ENCODE measurements around the gene AIFM3.

Gene AIFM3

DNA sequence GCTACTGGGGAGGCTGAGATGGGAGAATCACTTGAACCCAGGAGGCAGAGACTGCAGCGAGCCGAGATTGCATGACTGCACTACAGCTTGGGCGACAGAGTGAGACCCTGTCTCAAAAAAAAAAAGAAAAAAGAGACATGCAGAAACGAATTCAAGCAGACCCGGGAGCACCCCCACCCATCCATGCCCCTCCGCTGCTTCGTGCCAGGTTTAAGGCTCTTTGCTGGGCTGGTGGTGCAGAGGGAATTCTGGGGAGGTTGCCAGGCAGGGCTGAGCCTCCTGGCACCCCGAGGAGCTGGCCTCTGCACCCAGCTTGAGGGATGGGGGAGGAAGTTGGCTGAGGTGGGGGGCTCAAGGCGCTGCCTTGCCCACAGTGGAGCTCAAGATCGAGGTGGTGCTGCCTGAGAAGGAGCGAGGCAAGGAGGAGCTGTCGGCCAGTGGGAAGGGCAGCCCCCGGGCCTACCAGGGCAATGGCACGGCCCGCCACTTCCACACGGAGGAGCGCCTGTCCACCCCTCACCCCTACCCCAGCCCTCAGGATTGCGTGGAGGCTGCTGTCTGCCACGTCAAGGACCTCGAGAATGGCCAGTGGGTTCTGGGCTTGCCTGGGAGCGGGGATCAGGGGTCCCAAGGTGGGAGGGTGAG is 6.0 kb downstream of the AIFM3 start:
- no peak for DNase-seq (ENCODE audit: insufficient read length, low spot score)
- TF ChIP-seq POLR2A (IDR thresholded peaks at IDR 0.05; ENCODE audit: low read depth, low read length), result no peak
- no peak for FAIRE-seq

DNA sequence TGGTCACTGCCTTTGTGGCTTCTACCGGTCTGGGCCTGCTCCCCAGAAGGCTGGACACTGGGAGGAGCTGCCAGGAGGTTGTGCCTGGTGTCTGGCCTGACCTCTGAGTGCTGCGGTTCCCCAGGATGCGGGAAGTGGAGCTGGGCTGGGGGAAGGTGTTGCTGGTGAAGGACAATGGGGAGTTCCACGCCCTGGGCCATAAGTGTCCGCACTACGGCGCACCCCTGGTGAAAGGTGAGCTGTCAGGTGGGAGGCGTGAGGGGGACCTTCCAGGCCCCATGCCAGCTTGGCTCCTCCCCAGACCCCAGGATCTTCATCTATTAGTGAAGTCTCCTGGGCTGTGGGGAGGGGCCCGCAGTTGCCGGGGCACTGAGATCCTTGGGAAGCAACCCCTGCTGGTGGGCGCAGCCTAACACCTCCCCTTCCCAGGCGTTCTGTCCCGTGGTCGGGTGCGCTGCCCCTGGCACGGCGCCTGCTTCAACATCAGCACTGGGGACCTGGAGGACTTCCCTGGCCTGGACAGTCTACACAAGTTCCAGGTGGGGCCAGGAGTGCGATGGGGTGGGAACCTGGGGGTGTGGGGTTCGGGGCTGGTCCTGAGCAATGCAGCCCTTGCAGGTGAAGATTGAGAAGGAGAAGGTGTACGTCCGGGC is 6.7 kb downstream of the AIFM3 start:
- no peak for TF ChIP-seq POLR2A (IDR thresholded peaks at IDR 0.05; ENCODE audit: low read depth, low read length)
- DNase-seq (ENCODE audit: insufficient read length, low spot score) (no peak), FAIRE-seq (no peak)

DNA sequence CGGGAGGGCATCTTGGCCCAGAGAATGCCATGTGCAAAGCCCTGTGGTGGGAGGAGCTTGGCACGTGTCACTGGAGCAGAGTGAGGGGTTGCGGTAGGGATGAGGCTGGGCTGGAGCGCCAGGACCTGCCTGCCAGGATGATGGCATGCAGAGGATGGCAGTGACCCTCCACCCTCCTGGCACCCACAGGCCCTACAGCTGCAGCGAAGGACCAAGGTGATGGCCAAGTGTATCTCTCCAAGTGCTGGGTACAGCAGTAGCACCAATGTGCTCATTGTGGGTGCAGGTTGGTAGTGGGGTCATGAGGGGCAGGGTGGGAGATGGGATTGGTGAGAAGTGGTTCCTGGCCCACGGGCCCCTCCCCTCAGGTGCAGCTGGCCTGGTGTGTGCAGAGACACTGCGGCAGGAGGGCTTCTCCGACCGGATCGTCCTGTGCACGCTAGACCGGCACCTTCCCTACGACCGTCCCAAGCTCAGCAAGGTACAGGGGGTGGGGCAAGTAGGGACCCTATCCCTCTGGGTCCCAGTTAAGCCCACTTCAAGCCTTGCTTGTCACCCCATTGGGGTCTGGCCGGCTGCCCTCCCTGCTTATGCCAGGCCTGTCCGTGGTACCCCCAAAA is 7.4 kb downstream of the AIFM3 start:
- no peak for FAIRE-seq
- DNase-seq (ENCODE audit: insufficient read length, low spot score), result no peak
- no peak for TF ChIP-seq POLR2A (IDR thresholded peaks at IDR 0.05; ENCODE audit: low read depth, low read length)

DNA sequence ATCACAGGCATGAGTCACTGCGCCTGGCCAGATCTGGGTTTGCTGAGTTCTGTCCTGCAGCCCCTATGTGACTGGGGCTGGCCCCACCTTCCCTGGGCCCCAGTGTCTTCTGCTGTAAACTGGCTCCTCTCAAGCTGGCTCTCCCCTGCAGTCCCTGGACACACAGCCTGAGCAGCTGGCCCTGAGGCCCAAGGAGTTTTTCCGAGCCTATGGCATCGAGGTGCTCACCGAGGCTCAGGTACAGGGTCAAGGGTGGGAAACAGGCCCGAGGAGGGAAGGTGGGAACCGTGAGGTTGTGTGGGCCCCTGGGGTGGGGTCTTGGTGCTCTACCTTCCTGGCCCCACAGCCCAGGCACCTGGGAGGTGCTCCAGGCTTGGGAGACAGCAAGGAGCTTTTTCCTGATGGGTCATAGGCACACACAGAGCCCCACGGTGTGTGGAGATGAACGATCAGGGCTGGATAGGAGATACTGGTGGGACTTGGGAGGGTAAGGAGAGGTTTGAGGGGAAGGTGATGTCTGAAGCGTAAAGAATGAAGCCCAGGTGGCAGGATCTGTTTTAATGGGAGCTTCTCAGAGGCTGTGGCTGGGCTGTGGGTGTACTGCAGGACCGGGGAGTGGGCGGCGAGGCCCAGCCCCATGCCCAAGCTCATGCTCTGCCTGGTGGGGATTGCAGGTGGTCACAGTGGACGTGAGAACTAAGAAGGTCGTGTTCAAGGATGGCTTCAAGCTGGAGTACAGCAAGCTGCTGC is 8.7 kb downstream of the AIFM3 start:
- no peak for FAIRE-seq
- no peak for TF ChIP-seq POLR2A (IDR thresholded peaks at IDR 0.05; ENCODE audit: low read depth, low read length)

DNA sequence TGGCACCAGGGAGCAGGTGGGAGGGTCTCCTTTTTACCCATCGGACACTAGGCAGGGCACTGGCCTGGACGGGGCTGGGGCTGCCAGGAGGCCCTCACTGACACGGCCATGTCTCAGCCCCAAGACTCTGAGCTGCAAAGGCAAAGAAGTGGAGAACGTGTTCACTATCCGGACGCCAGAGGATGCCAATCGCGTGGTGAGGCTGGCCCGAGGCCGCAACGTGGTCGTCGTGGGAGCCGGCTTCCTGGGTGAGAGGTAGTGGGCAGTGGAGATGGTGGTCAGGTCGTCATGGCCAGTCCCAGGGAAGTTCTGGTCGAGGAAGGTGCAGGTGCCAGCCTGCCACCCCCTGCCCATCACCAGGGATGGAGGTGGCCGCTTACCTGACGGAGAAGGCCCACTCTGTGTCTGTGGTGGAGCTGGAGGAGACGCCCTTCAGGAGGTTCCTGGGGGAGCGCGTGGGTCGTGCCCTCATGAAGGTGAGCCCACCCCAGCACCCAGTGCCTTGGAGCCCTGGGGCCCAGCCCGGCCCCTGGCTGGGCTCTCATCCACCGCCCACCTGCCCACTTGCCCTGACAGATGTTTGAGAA is 9.3 kb downstream of the AIFM3 start:
- FAIRE-seq (no peak), DNase-seq (ENCODE audit: insufficient read length, low spot score) (no peak)
- no peak for TF ChIP-seq POLR2A (IDR thresholded peaks at IDR 0.05; ENCODE audit: low read depth, low read length)

More for the DNA sequence above, 8.7 kb downstream of the AIFM3 start:
- DNase-seq (ENCODE audit: insufficient read length, low spot score), result no peak

DNA sequence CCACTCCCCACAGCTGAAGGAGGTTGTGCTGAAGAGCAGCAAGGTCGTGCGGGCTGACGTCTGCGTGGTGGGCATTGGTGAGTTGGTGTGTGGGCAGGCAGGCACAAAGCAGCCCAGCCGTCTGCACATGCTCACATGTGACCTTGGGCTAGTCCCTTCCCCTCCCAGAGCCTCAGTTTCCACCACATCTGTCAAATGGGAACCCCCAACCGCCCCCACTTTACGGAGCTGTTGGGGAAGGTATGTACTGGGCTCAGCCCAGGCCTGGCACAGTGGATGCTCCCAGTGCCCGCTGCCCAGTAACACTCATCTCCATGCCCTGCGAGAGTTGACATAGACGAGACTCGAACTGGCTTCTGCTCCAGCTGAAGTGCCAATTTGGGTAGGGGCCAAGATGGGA is 10.0 kb downstream of the AIFM3 start:
- TF ChIP-seq POLR2A (IDR thresholded peaks at IDR 0.05; ENCODE audit: low read depth, low read length), result no peak
- DNase-seq (ENCODE audit: insufficient read length, low spot score) (no peak), FAIRE-seq (no peak)

DNA sequence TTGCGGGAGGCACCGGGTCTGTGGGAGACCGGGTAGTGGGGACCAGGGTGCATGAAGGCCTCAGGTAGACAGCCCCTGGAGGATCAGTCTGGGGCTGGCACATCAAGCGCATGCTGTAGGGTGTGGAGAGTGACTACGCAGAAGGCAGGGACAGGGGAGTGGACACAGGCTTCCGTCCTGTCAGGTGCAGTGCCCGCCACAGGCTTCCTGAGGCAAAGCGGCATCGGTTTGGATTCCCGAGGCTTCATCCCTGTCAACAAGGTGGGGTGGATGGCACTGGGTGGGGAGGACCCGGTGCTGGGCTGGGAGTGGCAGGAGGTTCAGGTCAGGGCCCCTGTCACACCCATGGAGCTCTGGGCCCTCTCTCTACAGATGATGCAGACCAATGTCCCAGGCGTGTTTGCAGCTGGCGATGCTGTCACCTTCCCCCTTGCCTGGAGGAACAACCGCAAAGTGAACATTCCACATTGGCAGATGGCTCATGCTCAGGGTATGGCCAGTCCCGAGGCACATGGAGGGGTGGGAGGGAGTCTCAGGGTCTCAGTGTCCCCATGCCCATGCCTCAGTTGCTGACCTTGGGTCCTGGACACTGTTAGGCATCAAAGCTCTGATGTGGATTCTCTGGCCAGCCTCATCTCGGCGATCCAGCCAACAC is 10.6 kb downstream of the AIFM3 start:
- no peak for TF ChIP-seq POLR2A (IDR thresholded peaks at IDR 0.05; ENCODE audit: low read depth, low read length)
- DNase-seq (ENCODE audit: insufficient read length, low spot score), result no peak
- no peak for FAIRE-seq

DNA sequence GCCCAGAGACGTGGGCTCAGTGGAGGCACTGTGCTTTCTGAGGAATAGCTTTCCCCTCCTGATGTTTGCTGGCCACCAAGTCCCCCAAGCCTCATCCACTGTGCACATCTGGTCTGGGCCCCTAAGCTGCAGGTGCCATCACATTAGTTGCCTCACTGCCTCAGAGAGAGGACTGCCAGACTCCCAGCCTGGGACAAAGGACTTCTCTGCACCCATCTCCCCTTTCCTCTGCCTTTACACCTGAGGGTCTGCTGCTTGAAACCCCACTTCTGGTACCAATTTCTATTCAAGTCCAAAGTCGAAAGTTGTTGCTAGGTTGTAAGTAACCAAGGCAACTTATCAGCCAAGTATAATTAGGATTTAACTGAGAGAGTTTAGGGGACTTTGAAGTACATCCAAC is 11.4 kb downstream of the AIFM3 start:
- FAIRE-seq (no peak), DNase-seq (ENCODE audit: insufficient read length, low spot score) (no peak)
- TF ChIP-seq POLR2A (IDR thresholded peaks at IDR 0.05; ENCODE audit: low read depth, low read length), result no peak

DNA sequence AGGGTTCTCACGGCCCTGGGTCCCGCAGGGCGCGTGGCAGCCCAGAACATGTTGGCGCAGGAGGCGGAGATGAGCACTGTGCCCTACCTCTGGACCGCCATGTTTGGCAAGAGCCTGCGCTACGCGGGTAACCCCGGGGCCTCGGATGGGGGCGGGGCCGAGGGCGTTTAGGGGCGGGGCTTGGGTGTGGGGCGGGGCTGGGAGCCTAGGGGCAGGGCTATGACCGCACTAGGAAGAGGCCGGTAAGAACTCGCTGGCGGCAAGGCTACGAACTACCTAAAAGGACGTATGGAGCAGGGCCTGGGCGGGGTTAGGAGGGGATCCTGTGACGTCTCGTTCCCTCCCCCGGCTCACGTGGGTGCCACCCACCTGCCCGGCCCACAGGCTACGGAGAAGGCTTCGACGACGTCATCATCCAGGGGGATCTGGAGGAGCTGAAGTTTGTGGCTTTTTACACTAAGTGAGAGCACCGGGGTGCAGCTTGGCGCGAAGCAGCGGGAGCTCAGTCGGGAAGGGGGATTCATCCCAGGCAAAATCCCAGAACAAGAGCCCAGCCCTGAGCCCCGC is 12.3 kb downstream of the AIFM3 start:
- FAIRE-seq, result no peak
- no peak for TF ChIP-seq POLR2A (IDR thresholded peaks at IDR 0.05; ENCODE audit: low read depth, low read length)
- DNase-seq (ENCODE audit: insufficient read length, low spot score), result no peak

DNA sequence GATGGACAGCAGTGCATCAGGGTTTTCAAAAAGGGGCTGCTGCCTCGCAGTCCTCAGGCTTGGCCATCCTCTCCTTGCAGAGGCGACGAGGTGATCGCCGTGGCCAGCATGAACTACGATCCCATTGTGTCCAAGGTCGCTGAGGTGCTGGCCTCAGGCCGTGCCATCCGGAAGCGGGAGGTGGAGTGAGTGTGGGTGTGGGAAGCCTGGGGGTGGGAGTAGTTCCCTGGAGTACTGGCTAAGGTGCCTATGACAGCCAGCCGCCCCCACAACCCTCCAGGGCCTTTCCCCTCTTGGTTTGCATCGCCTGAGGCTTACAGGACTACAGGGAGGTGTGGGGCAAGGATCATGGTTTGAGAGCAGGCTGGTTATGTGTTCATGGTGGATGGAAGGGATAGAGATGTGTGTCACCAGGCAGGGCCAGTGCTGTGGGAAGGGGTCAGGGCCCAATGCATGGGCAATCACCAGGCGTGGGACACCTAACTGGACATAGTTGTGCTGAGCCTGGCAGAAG is 12.9 kb downstream of the AIFM3 start:
- no peak for TF ChIP-seq POLR2A (IDR thresholded peaks at IDR 0.05; ENCODE audit: low read depth, low read length)
- DNase-seq (ENCODE audit: insufficient read length, low spot score) (no peak), FAIRE-seq (no peak)

DNA sequence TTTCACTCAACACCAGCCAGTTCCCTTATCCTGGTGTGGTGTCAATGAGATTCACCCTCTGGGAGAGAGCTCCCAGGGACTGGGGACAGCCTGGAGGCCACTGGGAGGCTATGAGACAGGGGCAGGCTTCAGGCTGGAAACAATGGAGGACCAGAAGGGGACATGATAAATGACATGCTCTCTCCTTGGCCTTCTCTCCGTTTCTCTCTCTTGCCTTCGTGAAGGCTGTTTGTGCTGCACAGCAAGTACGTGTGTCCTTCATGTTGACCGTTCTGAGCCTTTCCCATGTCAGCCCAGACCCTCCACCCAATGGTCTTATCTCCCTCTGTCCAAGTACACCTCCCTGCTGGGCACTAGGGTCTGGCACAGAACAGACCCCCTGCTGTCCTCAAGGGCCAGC is 13.5 kb downstream of the AIFM3 start:
- FAIRE-seq (no peak), DNase-seq (ENCODE audit: insufficient read length, low spot score) (no peak)
- TF ChIP-seq POLR2A (IDR thresholded peaks at IDR 0.05; ENCODE audit: low read depth, low read length), result no peak

DNA sequence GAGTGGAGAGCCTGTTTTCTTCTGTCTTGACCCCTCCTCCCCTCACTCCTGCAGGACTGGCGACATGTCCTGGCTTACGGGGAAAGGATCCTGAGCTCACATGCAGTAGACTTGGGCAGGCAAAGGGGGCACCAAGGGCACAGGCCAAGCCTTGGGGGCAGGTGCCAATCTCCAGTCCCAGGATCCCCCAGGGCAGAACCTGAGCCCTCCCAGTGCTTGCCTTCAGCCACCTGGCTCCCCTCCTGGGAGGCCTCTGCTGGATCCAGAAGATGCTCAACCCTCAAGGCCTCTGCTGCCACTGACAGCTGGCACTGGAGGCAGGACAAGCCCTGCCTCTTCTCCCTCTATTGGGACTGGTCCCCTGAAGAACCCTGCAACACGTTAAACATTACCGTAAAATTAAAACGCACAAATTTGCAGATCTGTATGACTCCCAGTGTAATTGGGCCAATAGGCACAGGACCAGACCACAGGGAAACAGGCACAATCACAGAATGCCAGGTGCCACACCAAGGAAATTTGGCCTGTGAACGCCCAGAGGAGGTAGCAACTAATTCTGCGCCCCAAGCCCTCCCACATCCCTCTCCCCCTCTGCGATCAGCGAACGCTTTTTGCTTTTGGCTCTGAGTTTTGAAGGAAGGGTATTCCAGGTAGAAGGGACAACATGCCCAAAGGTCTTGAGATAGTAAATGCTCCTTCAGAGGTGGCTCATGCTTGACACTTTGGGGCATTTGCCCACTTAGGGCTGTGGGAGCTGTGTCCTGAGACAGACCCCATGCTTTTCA is 14.1 kb downstream of the AIFM3 start:
- TF ChIP-seq POLR2A (IDR thresholded peaks at IDR 0.05; ENCODE audit: low read depth, low read length), result no peak
- no peak for FAIRE-seq
- no peak for DNase-seq (ENCODE audit: insufficient read length, low spot score)

All from H54 (cell line).